A549 (cell line): ENCODE results near the gene CTDP1.

Experiments
- CBX8 ChIP-seq: fragments of 200-600 bp; sonication (generic); IDR thresholded peaks from 2 replicates; pipeline ENCODE4 v1.6.1; 2016
- CEBPB ChIP-seq, 2 experiments: fragments of >200 bp in 1 of 2; sonication (Bioruptor Twin) in 1 of 2; formaldehyde crosslinking in 1 of 2; IDR thresholded peaks; 2 replicates each; pipeline ENCODE4 v1.6.1; 2012 to 2016
- CTCF ChIP-seq: fragments of >200 bp; sonication (Bioruptor Twin); formaldehyde crosslinking; IDR thresholded peaks from 3 replicates; pipeline ENCODE4 v1.5.1; 2016
- EP300 ChIP-seq, 2 experiments: fragments of >200 bp; sonication (Bioruptor Twin); formaldehyde crosslinking; IDR thresholded peaks; 2 replicates in 1 of 2; 3 replicates in 1 of 2; pipeline ENCODE4 v1.6.1; 2016 to 2017
- MAX ChIP-seq: IDR thresholded peaks from 2 replicates; pipeline ENCODE4 v1.6.1; 2012
- POLR2A ChIP-seq: IDR thresholded peaks from 2 replicates; pipeline ENCODE4 v1.6.1; 2012; ENCODE audit warnings: mild to moderate bottlenecking, low read length
- REST ChIP-seq: fragments of 200-600 bp; sonication (generic); IDR thresholded peaks from 2 replicates; pipeline ENCODE4 v1.6.1; 2016; ENCODE audit warnings: antibody characterized with exemption, mild to moderate bottlenecking, moderate library complexity
- SMC3 ChIP-seq: fragments of >200 bp; sonication (Bioruptor Twin); formaldehyde crosslinking; IDR thresholded peaks from 3 replicates; pipeline ENCODE4 v1.6.1; 2018; ENCODE audit warnings: inconsistent platforms

- no peak for TF ChIP-seq CTCF
- TF ChIP-seq CEBPB (IDR thresholded peaks at IDR 0.05), result no peak
- no peak for TF ChIP-seq POLR2A
- TF ChIP-seq REST, result no peak
- no peak for TF ChIP-seq CBX8
- TF ChIP-seq EP300 (IDR thresholded peaks at IDR 0.05), result no peak
- TF ChIP-seq SMC3, result no peak
- TF ChIP-seq MAX, result no peak
Observed at GRCh38 chr18:79640064-79640672, 39.4 kb upstream of the CTDP1 start.
